ENCODE data around the gene SEM1.
"Not testable (repeated sequence)": the region's sequence is repeated elsewhere in the genome, so short reads cannot be mapped to it uniquely, and the experiment has no call there.

The SEM1 gene

DNA sequence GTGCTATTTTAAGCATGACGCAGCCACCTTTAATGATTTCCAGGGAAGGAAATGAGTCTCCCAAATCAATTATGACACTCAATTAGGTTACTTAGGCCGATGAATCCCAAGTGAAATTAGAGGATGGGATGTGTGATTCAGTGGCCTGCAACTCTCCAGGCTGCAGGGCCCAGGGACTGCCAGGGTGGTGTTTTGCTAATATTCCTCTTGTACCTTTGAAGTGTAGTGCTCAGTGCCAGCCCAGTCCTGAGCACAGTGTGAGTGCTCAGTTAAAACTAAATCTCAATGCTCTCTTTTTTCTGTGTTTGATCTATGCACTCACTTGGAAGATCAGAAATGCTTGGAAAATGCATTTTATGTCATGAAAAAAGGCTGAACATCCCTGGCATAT, 51.6 kb downstream of the SEM1 start:
- Histone ChIP-seq H3K9me3 (ENCODE audit: control insufficient read depth, low read depth, low read length) (no peaks in the 10 kb centered on the region), H3K27ac (ENCODE audit: low read length) (no peak overlapping the region), H3K9ac (ENCODE audit: low read length) (no peak overlapping the region), H3K27me3 (ENCODE audit: control insufficient read depth, insufficient read depth, low read length) (no peaks in the 10 kb centered on the region), H3K36me3 (ENCODE audit: control insufficient read depth, low read depth, low read length) (no peaks in the 10 kb centered on the region), H3K4me1 (ENCODE audit: control insufficient read depth, low read depth, low read length) (peaks cover 25% of the 10 kb centered on the region), H3K4me3 (ENCODE audit: low read length) (no peak overlapping the region)

GRCh38 chr7:96657347-96658021, 52.2 kb downstream of the SEM1 start:
- Histone ChIP-seq H3K27ac (ENCODE audit: low read length) (no peak overlapping the region), H3K9me3 (ENCODE audit: control insufficient read depth, low read depth, low read length) (no peaks in the 10 kb centered on the region), H3K36me3 (ENCODE audit: control insufficient read depth, low read depth, low read length) (no peaks in the 10 kb centered on the region), H3K4me1 (ENCODE audit: control insufficient read depth, low read depth, low read length) (peaks cover 25% of the 10 kb centered on the region), H3K27me3 (ENCODE audit: control insufficient read depth, insufficient read depth, low read length) (no peaks in the 10 kb centered on the region), H3K4me3 (ENCODE audit: low read length) (no peak overlapping the region), H3K9ac (ENCODE audit: low read length) (no peak overlapping the region)

- peaks cover 25% of the 10 kb centered on the region for H3K4me1 ChIP-seq (ENCODE audit: control insufficient read depth, low read depth, low read length)
- no peaks in the 10 kb centered on the region for H3K36me3 ChIP-seq (ENCODE audit: control insufficient read depth, low read depth, low read length)
- H3K4me3 ChIP-seq (ENCODE audit: low read length) = no peak overlapping the region
- H3K27ac ChIP-seq (ENCODE audit: low read length) = no peak overlapping the region
- H3K27me3 ChIP-seq (ENCODE audit: control insufficient read depth, insufficient read depth, low read length) = no peaks in the 10 kb centered on the region
- H3K9me3 ChIP-seq (ENCODE audit: control insufficient read depth, low read depth, low read length) = no peaks in the 10 kb centered on the region
- no peak overlapping the region for H3K9ac ChIP-seq (ENCODE audit: low read length)
Measured at GRCh38 chr7:96655956-96656355, 53.7 kb downstream of the SEM1 start.

DNA sequence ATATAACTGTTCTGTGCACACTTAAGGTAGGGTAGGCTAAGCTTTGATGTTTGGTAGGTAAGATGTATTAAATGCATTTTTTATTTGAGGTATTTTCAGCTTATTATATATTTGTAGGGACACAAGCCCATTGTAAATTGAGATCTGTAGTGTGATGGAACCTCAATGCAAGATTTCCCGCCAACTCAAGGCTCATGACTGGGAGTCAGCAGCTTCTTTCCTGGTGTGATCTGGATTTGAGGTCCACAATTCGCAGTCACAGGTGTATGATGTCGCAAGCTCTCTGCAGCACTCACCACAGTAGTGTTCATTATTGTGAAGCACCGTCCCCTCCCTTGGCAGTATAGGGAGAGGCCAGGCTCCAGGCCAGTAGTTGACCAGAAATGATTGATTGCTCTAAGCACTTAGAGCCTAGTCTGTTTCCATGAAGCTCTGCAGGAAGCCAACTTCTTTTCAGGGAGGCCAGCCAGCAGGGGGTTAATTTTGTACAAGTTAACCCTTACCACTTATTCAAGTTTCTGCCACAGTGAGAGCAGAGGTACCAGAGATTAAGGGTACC, 54.9 kb downstream of the SEM1 start:
- Histone ChIP-seq H3K4me1 (ENCODE audit: control insufficient read depth, low read depth, low read length) (peaks cover 25% of the 10 kb centered on the region), H3K9me3 (ENCODE audit: control insufficient read depth, low read depth, low read length) (no peaks in the 10 kb centered on the region), H3K36me3 (ENCODE audit: control insufficient read depth, low read depth, low read length) (no peaks in the 10 kb centered on the region)

DNA sequence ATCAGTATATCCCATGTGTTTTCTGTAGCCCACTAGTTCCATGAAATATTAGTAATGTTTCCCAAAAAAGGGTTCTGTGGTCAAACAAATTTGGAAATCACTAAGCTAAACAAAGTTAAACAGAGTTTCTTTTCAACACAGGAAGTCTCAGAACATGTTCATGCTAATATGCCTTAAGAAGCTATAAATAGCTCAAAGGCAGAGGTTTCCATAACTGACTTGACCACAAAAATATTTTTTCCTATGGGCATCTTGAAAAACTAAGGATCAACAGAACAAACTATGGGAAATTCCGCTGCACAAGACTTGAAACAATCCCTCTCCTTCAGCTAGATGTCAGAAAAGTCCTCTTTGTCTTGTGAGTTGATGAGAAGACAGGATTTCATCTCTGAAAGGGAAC, 59.7 kb downstream of the SEM1 start:
- Histone ChIP-seq H3K9ac (ENCODE audit: low read length) (no peak overlapping the region), H3K9me3 (ENCODE audit: control insufficient read depth, low read depth, low read length) (no peaks in the 10 kb centered on the region), H3K4me3 (ENCODE audit: low read length) (no peak overlapping the region), H3K4me1 (ENCODE audit: control insufficient read depth, low read depth, low read length) (peaks cover 2% of the 10 kb centered on the region), H3K27me3 (ENCODE audit: control insufficient read depth, insufficient read depth, low read length) (no peaks in the 10 kb centered on the region), H3K27ac (ENCODE audit: low read length) (no peak overlapping the region), H3K36me3 (ENCODE audit: control insufficient read depth, low read depth, low read length) (no peaks in the 10 kb centered on the region)

More for the DNA sequence above, 54.9 kb downstream of the SEM1 start:
- Histone ChIP-seq H3K9ac (ENCODE audit: low read length) (no peak overlapping the region), H3K27me3 (ENCODE audit: control insufficient read depth, insufficient read depth, low read length) (no peaks in the 10 kb centered on the region), H3K27ac (ENCODE audit: low read length) (no peak overlapping the region), H3K4me3 (ENCODE audit: low read length) (no peak overlapping the region)

DNA sequence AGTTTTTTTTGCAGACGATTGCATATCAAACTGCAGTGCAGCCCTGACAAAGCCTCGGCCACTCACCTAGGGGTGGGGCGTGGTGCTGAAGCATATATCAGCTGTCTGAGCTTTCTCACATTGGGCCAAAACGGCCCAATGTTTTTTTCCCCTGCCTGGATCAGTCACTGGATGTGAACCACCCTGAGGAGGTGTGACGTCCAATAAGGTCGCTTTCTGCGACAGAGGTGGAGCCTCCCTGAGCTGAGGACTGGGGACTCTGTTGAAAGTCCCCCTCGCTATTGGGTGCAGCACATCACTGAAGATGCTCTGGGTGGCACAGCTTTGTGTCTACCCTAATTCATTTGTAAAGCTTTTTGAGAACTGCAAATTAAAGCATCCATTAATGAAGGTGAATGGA, 60.9 kb downstream of the SEM1 start:
- Histone ChIP-seq H3K4me1 (ENCODE audit: control insufficient read depth, low read depth, low read length) (no peaks in the 10 kb centered on the region), H3K4me3 (ENCODE audit: low read length) (no peak overlapping the region), H3K9ac (ENCODE audit: low read length) (no peak overlapping the region), H3K9me3 (ENCODE audit: control insufficient read depth, low read depth, low read length) (no peaks in the 10 kb centered on the region), H3K27me3 (ENCODE audit: control insufficient read depth, insufficient read depth, low read length) (no peaks in the 10 kb centered on the region), H3K27ac (ENCODE audit: low read length) (no peak overlapping the region), H3K36me3 (ENCODE audit: control insufficient read depth, low read depth, low read length) (no peaks in the 10 kb centered on the region)

DNA sequence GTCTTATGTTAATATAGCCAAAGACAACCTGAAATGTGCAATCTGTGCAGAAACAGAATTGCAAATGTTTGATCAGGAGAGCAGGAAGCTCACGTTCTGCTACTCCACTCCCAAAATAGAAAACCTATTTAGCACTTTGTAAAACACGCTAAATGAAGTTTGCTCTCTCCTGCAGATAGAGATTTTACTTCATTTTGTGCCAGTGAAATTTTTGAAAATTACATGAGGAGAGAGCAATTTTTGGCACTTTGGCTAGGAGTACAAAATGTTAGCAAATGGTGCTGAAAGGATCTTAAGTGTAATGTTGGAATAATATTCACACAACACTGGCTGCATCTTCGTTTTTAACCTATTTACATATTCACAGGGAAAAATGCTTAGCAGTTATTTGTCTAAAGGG, 61.9 kb downstream of the SEM1 start:
- H3K27ac ChIP-seq (ENCODE audit: low read length) = no peak overlapping the region
- no peaks in the 10 kb centered on the region for H3K27me3 ChIP-seq (ENCODE audit: control insufficient read depth, insufficient read depth, low read length)
- H3K36me3 ChIP-seq (ENCODE audit: control insufficient read depth, low read depth, low read length) = no peaks in the 10 kb centered on the region
- no peaks in the 10 kb centered on the region for H3K9me3 ChIP-seq (ENCODE audit: control insufficient read depth, low read depth, low read length)
- no peak overlapping the region for H3K9ac ChIP-seq (ENCODE audit: low read length)
- H3K4me1 ChIP-seq (ENCODE audit: control insufficient read depth, low read depth, low read length) = no peaks in the 10 kb centered on the region
- no peak overlapping the region for H3K4me3 ChIP-seq (ENCODE audit: low read length)

DNA sequence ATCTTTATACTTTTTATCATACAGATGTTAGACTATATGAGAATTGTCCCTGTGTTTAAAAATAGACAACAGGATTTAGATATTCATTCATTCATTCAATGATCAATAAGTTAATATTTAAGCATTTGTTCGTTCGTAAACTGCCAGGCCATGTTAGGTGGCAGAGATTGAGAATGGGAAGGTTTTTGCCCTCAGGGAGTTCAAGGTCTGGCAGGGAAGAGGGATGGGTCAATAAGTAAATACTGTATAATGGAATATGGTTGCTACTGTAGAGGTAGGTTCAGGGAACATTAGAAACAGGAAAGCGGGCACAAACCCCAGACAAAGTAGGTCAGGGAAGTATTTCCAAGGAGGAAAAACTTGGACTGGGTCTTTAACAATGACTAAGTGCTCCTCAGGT, 64.6 kb downstream of the SEM1 start:
- no peak overlapping the region for H3K27ac ChIP-seq (ENCODE audit: low read length)
- no peaks in the 10 kb centered on the region for H3K27me3 ChIP-seq (ENCODE audit: control insufficient read depth, insufficient read depth, low read length)
- H3K9ac ChIP-seq (ENCODE audit: low read length) = no peak overlapping the region
- H3K9me3 ChIP-seq (ENCODE audit: control insufficient read depth, low read depth, low read length) = no peaks in the 10 kb centered on the region
- H3K4me3 ChIP-seq (ENCODE audit: low read length) = no peak overlapping the region
- H3K36me3 ChIP-seq (ENCODE audit: control insufficient read depth, low read depth, low read length) = no peaks in the 10 kb centered on the region
- no peaks in the 10 kb centered on the region for H3K4me1 ChIP-seq (ENCODE audit: control insufficient read depth, low read depth, low read length)

DNA sequence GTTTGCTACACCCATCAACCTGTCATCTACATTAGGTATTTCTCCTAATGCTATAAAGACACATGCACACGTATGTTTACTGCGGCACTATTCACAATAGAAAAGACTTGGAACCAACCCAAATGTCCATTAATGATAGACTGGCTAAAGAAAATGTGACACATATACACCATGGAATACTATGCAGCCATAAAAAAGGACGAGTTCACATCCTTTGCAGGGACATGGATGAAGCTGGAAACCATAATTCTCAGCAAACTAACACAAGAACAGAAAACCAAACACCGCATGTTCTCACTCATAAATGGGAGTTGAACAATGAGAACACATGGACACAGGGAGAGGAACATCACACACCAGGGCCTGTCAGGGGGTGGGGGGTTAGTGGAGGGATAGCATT, 66.2 kb downstream of the SEM1 start:
- not testable (repeated sequence) for H3K27ac ChIP-seq (ENCODE audit: low read length)

GRCh38 chr7:96640054-96640453, 69.6 kb downstream of the SEM1 start:
- no peaks in the 10 kb centered on the region for H3K4me1 ChIP-seq (ENCODE audit: control insufficient read depth, low read depth, low read length)
- H3K36me3 ChIP-seq (ENCODE audit: control insufficient read depth, low read depth, low read length) = no peaks in the 10 kb centered on the region
- H3K4me3 ChIP-seq (ENCODE audit: low read length) = no peak overlapping the region
- no peak overlapping the region for H3K27ac ChIP-seq (ENCODE audit: low read length)
- H3K9ac ChIP-seq (ENCODE audit: low read length) = no peak overlapping the region
- H3K9me3 ChIP-seq (ENCODE audit: control insufficient read depth, low read depth, low read length) = no peaks in the 10 kb centered on the region
- H3K27me3 ChIP-seq (ENCODE audit: control insufficient read depth, insufficient read depth, low read length) = no peaks in the 10 kb centered on the region

More for the DNA sequence above, 66.2 kb downstream of the SEM1 start:
- not testable (repeated sequence) for H3K27me3 ChIP-seq (ENCODE audit: control insufficient read depth, insufficient read depth, low read length); H3K36me3 ChIP-seq (ENCODE audit: control insufficient read depth, low read depth, low read length); H3K4me1 ChIP-seq (ENCODE audit: control insufficient read depth, low read depth, low read length); H3K9me3 ChIP-seq (ENCODE audit: control insufficient read depth, low read depth, low read length); H3K4me3 ChIP-seq (ENCODE audit: low read length); H3K9ac ChIP-seq (ENCODE audit: low read length)

Data from iPS-18a (cell line).